Activated CD8-positive, alpha-beta memory T cell treated with anti-CD3 and anti-CD28 coated beads, Interleukin-2, amount 50 U/mL, for 4 hours (primary cell): ENCODE data around the gene FUT7.
A peak's percentile ranks its signal among the peaks of the same experiment; 100 is the strongest.
"Not testable (repeated sequence)": the region's sequence is repeated elsewhere in the genome, so short reads cannot be mapped to it uniquely, and the experiment has no call there.

Experiments used
- DNase-seq: peaks from one replicate; pipeline ENCODE4 v3.0.0-alpha.2; 2020

Gene FUT7

GRCh38 chr9:137066096-137066861, 34.4 kb upstream of the FUT7 start:
- no peak for DNase-seq

DNA sequence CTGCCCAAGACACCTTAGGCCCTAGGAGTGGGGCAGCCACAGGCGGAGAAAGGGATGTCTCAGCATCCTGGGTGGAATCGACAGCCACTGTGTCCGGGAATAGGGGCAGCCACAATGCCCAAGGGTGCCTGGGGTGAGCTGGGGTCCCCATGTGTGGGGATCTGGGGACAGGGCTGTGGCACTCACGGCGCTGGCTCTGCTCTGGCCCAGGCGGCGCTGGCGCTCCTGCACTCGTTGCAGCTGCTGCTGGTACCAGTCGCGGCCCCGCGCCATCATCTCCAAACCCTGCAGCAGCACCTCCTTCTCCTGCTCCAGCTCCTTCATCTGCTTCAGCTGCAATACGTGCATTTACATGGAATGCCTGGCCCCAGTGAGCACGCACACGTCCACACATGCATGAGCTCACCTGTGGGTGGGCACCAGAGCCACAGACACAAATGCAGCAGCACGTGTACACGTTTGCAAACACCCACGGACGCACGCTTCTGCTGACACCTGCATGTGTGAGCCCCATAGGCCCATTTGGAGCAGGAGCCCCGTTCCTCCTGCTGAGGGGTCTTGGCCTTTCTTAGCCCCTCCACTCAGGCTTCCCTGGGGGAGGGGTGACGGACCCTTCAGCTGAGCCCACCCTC, 33.6 kb upstream of the FUT7 start:
- DNase-seq = no peak

- no peak for DNase-seq
These were observed 32.9 kb upstream of the FUT7 start for GRCh38 chr9:137064880-137065164.

DNA sequence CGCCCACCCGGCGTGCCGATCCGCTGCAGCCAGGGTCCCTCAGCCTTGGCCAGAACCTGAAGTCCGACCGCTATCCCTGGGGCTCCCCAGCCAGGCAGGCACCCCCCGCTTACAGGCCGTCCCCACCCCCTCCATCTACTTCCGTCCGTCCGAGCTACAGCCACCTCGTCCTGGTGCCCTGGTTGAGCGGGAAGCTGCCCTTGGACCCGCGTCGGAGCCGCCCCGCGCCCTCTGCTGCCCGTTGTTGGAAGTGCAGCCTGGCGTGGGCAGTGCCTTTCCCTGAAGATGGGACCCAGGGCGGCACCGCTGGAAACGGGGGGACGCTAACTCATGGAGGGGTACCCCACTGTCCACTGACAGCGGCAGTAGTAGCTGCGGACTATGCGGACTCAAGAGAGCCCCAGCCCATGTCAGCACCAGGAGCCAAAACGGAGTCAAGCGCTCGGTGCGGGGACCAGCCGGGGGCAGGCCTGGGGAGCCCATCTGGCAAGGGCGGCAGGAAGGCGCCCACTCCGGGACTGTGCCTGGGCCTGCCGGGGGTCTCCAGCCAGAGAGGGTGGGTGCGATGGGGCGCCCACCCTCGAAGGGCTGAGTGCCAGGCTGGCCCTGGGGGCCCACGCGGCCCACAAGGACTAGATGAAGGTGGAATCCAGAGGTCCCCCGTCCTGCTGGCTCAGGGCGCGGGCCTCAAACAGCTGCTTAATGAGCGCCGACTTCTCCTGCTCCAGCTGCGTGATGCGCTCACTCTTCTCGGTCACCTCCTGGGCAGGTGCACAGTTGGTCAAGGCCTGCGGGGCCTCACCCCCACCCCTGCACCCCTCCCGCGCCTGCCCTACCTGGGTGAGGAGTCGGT, 32.4 kb upstream of the FUT7 start:
- DNase-seq = peak; percentile 66

DNA sequence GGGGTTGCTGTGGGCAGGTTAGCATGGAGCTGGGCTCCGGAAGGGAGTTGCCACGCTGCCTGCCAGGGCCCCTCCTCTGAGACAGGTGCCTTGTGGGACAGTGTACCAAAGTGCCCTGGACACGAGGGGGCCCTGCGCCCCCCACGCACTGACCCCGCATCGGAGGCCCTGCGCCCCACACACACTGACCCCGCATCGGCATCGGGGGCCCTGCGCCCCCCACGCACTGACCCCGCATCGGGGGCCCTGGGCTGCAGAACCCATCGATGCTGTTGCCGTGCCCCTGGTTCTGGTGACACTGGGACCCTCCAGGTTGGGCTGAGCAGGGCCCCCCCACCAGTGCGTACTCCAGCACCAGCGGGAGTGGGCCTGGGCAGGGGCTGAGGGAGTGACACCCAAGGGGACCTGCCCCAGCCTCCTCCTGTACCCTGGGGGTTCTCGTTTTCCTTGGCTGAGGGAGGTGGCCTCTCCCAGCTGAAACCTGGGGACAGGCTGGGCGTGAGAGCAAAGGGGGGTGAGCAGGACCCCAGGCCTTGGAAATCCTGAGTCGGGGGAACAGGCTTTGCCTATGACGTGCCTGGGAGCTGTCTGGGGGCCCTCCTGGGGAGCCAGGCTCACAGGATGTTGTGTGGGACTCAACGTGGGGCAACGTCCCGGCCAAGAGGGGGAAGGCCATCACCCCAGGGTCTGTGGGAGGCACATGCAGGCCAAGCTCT, 31.6 kb upstream of the FUT7 start:
- DNase-seq = no peak

DNA sequence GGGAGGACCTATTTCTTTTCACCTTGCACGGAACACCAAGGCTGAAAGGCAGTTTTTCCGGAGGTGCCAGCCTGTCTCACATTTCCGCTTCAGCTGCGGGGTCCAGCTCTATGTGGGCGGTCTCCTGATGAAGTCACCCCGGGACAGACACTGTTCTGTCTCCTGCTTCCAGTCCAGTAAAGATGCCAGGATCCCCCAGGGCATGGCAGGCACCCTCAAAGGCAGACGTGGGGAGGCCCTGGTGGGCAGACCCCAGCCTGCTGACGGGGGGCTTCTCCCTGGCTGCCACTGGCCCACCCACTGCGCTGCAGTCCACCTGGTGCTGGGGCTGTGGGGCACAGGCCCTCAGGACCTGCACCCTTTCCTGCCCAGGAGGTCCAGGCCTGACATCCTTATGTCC, 30.9 kb upstream of the FUT7 start:
- DNase-seq = not testable (repeated sequence)

DNA sequence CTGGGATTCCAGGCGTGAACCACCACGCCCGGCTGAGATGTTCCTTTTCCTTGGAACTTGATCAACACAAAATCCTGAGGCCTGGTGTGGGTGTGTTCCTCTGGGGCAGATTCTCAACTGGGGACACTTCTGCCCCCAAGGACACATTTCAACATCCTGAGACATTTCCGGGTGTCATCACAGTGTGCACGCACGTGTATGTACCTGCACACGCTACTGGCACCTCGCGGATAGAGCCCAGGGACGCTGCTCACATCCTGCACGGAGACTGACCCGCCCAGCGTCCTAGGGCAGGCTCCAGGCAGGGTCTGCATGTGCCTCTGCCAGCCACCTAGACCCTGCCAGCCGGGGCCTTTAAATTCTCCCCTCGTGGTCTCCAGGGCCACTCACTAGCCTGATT, 30.5 kb upstream of the FUT7 start:
- no peak for DNase-seq

DNA sequence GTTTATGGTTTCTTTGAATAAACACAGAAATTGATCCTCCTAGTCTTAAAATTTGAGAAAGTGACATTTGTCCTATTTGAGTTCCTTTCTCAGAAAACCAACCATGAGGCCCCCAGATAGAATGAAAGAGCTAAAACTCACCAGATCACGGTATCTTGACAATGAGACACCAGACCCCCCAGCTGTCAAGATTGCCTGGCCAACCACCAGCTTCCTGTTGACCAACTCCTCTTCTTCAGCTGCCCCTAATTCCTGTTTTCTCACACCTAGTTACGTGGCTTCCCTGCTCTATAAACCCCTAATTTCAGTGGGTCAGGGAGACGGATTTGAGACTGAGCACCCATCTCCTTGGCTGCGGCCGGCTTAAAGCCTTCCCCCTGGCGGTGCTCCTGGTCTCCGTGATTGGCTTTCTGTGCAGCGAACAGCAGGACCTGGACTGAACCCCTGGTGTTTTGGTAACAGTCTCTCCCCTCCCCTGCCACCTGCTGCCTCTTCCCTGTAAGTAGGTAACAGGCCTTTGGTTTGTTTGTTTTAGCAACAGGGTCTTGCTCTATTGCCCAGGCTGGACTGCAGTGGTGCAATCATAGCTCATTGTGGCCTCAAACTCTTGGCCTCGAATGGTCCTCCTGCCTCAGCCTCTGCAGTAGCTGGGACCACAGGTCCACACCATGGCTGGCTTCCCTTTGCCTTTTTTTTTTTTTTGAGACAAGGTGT, 26.8 kb upstream of the FUT7 start:
- DNase-seq = no peak

DNA sequence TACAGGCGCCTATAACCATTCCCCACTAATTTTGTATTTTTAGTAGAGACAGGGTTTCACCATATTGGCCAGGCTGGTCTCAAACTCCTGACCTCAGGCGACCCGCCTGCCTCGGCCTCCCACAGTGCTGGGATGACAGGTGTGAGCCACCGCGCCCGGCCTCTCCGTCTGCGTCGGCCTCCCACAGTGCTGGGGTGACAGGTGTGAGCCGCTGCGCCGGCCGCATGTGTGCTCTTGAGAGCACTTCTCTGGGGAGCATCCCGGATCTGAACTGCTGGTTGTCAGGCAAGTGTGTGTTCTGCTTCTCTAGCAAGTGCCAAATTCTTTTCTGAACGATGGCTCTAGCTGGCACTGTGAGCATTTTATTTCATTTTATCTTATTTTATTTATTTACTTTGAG, 25.7 kb upstream of the FUT7 start:
- no peak for DNase-seq

GRCh38 chr9:137056739-137057415, 25.0 kb upstream of the FUT7 start:
- DNase-seq = no peak

- no peak for DNase-seq
These were observed 23.8 kb upstream of the FUT7 start for GRCh38 chr9:137055385-137056364.

DNA sequence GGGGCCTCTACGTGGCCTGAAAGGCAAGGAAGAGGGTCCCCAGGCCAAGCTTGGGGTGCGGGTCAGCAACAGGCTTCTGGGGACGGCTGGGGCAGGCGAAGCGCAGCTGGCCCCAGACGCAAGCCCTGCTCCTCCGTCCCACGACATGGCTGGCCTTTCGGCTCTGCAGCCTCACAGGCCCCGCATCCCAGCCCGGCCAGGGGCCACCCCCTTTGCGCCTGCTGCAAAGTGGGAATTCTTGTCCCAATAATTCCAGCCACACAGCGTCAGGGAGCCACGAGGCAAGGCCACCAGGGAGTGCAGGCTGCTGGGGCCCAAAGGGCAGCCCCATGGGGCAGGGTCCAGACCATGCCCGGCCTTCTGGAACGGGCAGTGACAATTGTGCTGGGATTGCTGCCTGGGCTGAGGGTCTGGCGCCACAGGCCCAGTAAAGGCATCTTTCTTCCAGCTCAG, 23.1 kb upstream of the FUT7 start:
- no peak for DNase-seq

GRCh38 chr9:137053944-137054931, 22.4 kb upstream of the FUT7 start, which contains the start of gene ENTPD2:
Gene ENTPD2, minus strand, starts transcription at chr9:137054061. Its CDS starts 64 bp downstream, at chr9:137053997.
- DNase-seq = peak; percentile 60

GRCh38 chr9:137052998-137053943, 21.4 kb upstream of the FUT7 start:
- no peak for DNase-seq

- DNase-seq = no peak
These were observed 20.4 kb upstream of the FUT7 start for GRCh38 chr9:137052293-137052692.

DNA sequence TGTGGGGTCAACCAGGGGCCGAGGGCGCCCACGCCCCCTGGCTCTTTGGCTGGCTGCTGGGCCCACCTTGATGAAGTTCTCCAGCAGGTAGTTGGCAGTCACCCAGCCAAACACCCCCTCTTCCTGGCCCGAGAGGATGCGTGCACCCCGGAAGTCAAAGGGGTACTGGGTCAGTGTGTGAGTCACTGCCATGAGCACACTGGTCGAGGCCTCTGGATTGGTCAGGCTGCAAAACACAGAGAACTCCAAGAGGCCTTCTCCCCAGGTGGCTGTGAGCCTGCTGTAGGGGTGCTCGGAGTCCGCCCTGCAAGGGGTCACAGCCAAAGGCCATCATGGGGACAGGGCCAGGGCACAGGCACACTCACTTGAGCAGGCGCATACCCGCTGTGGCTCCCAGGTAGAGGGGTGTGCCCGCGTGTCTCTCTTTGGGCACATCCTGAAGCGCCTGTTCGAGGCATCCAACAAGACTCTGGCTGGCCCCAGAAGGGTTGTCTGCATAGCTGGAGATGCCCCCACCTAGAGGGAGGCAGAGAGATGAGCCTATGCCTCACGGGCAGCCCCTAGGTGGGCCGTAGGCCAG, 19.3 kb upstream of the FUT7 start:
- no peak for DNase-seq

DNA sequence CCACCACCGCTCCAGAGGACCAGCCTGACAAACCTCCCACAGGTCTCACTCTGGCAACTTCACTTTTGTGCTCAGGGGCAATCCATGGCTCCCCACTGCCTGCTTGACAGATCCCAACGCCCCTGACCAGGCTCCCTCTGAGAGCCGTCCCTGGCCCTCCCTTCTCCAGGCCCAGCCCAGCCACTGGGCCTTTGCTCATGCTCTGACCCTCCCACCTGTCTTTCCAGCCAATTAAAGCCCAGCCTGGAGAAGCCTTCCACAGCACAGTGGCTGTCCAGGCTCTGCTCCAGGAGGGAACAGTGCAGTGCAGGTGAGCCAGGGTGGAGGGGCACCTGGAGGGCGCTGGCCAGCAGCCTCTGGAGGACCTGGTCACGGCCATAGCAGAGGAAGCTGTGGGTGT, 18.7 kb upstream of the FUT7 start:
- no peak for DNase-seq
